Measurements from ENCODE around the gene BMPR1B.

The BMPR1B gene

DNA sequence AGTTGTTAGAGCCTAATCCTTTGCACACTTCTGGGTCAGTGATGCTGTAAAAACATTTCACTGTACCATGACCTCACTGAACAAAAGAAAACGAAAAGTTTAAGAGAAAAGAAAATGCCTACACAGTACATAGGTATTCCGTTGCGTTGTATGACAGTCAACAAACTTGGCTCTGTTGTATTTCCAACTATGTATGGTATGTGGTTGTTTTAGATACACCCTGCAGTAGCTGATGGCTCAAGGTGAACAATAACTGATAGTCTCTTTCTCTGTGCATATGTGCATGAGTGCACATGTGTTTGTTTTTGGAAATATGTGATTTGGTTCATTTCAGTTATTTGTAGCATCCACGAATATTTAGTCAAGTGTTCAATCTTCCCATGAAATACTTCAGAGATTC is 176.0 kb downstream of the BMPR1B start:
- no peak overlapping the region for H3K9ac ChIP-seq
- no peaks in the 10 kb centered on the region for H4K20me1 ChIP-seq (ENCODE audit: insufficient read depth)
- H3K4me1 ChIP-seq (ENCODE audit: low read depth, poor library complexity, severe bottlenecking), result no peaks in the 10 kb centered on the region
- no peak overlapping the region for H3K27ac ChIP-seq
- TF ChIP-seq, protein P1, sequence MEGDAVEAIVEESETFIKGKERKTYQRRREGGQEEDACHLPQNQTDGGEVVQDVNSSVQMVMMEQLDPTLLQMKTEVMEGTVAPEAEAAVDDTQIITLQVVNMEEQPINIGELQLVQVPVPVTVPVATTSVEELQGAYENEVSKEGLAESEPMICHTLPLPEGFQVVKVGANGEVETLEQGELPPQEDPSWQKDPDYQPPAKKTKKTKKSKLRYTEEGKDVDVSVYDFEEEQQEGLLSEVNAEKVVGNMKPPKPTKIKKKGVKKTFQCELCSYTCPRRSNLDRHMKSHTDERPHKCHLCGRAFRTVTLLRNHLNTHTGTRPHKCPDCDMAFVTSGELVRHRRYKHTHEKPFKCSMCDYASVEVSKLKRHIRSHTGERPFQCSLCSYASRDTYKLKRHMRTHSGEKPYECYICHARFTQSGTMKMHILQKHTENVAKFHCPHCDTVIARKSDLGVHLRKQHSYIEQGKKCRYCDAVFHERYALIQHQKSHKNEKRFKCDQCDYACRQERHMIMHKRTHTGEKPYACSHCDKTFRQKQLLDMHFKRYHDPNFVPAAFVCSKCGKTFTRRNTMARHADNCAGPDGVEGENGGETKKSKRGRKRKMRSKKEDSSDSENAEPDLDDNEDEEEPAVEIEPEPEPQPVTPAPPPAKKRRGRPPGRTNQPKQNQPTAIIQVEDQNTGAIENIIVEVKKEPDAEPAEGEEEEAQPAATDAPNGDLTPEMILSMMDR (conservative IDR thresholded peaks at IDR 0.05; ENCODE audit: low read depth, low read length), result no peak
- H3K4me2 ChIP-seq, result no peak overlapping the region
- H3K79me2 ChIP-seq (ENCODE audit: insufficient read depth, low read depth), result no peaks in the 10 kb centered on the region
- H3K36me3 ChIP-seq (ENCODE audit: insufficient read depth), result no peaks in the 10 kb centered on the region
- H3K4me3 ChIP-seq (IDR thresholded peaks at IDR 0.05; ENCODE audit: insufficient read depth, low read depth, low read length), result no peak overlapping the region
- H2AFZ ChIP-seq (ENCODE audit: low read depth), result no peak overlapping the region
- H3K27me3 ChIP-seq (ENCODE audit: insufficient read depth, low read depth), result no peaks in the 10 kb centered on the region

DNA sequence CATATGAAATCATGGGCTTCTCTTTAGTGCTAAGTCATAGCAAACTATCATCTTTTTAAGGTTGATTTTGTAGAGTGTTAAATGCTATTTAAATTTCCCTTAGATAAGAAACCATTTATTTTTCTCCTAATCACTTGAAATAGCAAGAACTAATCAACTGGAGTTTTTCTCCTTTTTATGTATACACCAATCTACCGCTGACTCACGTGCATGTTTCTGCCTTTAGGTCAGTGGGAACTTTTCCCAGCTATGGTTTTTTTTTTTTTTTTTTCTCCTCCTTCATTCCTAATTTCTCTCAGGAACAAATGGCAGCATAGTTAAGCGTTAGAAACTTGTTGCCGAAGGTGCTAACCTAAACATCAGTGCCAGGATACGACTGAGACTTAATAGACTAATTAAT is 176.4 kb downstream of the BMPR1B start:
- Histone ChIP-seq H3K4me1 (ENCODE audit: low read depth, poor library complexity, severe bottlenecking) (no peaks in the 10 kb centered on the region), H3K36me3 (ENCODE audit: insufficient read depth) (no peaks in the 10 kb centered on the region), H4K20me1 (ENCODE audit: insufficient read depth) (no peaks in the 10 kb centered on the region), H3K27me3 (ENCODE audit: insufficient read depth, low read depth) (no peaks in the 10 kb centered on the region), H3K9ac (no peak overlapping the region), H2AFZ (ENCODE audit: low read depth) (no peak overlapping the region), H3K4me3 (IDR thresholded peaks at IDR 0.05; ENCODE audit: insufficient read depth, low read depth, low read length) (no peak overlapping the region), H3K79me2 (ENCODE audit: insufficient read depth, low read depth) (no peaks in the 10 kb centered on the region), H3K27ac (no peak overlapping the region), H3K4me2 (no peak overlapping the region)
- TF ChIP-seq, protein P1 (conservative IDR thresholded peaks at IDR 0.05; ENCODE audit: low read depth, low read length), result no peak

GRCh38 chr4:94934864-94935263 is 177.1 kb downstream of the BMPR1B start:
- Histone ChIP-seq H3K4me2 (no peak overlapping the region), H4K20me1 (ENCODE audit: insufficient read depth) (no peaks in the 10 kb centered on the region), H3K4me1 (ENCODE audit: low read depth, poor library complexity, severe bottlenecking) (no peaks in the 10 kb centered on the region), H3K36me3 (ENCODE audit: insufficient read depth) (no peaks in the 10 kb centered on the region), H3K9ac (no peak overlapping the region), H3K4me3 (IDR thresholded peaks at IDR 0.05; ENCODE audit: insufficient read depth, low read depth, low read length) (no peak overlapping the region), H2AFZ (ENCODE audit: low read depth) (no peak overlapping the region), H3K27me3 (ENCODE audit: insufficient read depth, low read depth) (no peaks in the 10 kb centered on the region), H3K79me2 (ENCODE audit: insufficient read depth, low read depth) (no peaks in the 10 kb centered on the region), H3K27ac (no peak overlapping the region)
- TF ChIP-seq, protein P1 (conservative IDR thresholded peaks at IDR 0.05; ENCODE audit: low read depth, low read length), result no peak

DNA sequence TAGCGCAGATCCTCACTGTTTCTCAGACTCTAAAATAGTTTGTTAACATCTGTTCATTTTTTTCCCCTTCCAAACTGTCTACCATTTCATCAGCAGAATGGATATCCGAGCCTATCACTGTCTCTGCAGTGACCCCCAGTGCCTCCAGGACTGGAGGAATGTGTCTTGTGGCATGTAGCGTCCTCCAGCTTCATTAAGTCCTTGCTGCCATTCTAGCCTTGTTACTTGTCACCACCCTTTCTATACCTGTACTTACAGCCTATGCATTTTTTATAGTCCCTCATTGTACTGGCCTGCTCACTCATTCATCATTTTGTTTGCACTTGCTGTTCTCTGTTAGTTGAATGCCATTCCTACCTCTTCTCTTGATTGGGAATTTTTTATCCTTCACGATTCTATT is 179.1 kb downstream of the BMPR1B start:
- Histone ChIP-seq H3K27ac (no peak overlapping the region), H3K9ac (no peak overlapping the region), H3K4me2 (no peak overlapping the region), H3K4me3 (IDR thresholded peaks at IDR 0.05; ENCODE audit: insufficient read depth, low read depth, low read length) (no peak overlapping the region), H2AFZ (ENCODE audit: low read depth) (no peak overlapping the region), H3K27me3 (ENCODE audit: insufficient read depth, low read depth) (no peaks in the 10 kb centered on the region), H4K20me1 (ENCODE audit: insufficient read depth) (no peaks in the 10 kb centered on the region), H3K79me2 (ENCODE audit: insufficient read depth, low read depth) (no peaks in the 10 kb centered on the region), H3K36me3 (ENCODE audit: insufficient read depth) (no peaks in the 10 kb centered on the region), H3K4me1 (ENCODE audit: low read depth, poor library complexity, severe bottlenecking) (no peaks in the 10 kb centered on the region)
- TF ChIP-seq, protein P1 (conservative IDR thresholded peaks at IDR 0.05; ENCODE audit: low read depth, low read length), result no peak

Measured in KMS-11 (cell line).